GM19468 (cell line): ENCODE measurements around the gene FAAP24.
"Not testable (repeated sequence)": the region's sequence is repeated elsewhere in the genome, so short reads cannot be mapped to it uniquely, and the experiment has no call there.

Experiments used
- ATAC-seq: cut with Tn5 transposase; IDR thresholded peaks from one replicate; pipeline ENCODE4 v1.9.1; 2021; ENCODE audit warnings: mild to moderate bottlenecking, moderate library complexity, moderate number of reproducible peaks; ENCODE audit not compliant: unreplicated experiment; ENCODE audit errors: extremely low read depth

FAAP24 gene

GRCh38 chr19:32971715-32972540 lies at the start of gene FAAP24, which contains the start of gene CEP89:
TSS of gene FAAP24 (plus strand) at chr19:32972242. CDS start at chr19:32973197, 955 bp downstream.
TSS of gene CEP89 (minus strand) at chr19:32971958. CDS start at chr19:32971874, 84 bp downstream.
- ATAC-seq: peak; percentile 100

- no peak for ATAC-seq
These were observed 47.8 kb upstream of the FAAP24 start for GRCh38 chr19:32924200-32924599.

- ATAC-seq: no peak
These were observed 43.2 kb upstream of the FAAP24 start for GRCh38 chr19:32928806-32929205.

- no peak for ATAC-seq
These were observed 41.5 kb upstream of the FAAP24 start for GRCh38 chr19:32930567-32930966.

GRCh38 chr19:32933571-32933970 lies 38.5 kb upstream of the FAAP24 start:
- ATAC-seq: no peak

- no peak for ATAC-seq
These were observed 36.4 kb upstream of the FAAP24 start for GRCh38 chr19:32935629-32936028.

- ATAC-seq: no peak
These were observed 36.0 kb upstream of the FAAP24 start for GRCh38 chr19:32936065-32936464.

GRCh38 chr19:32941273-32941672 lies 30.8 kb upstream of the FAAP24 start:
- ATAC-seq: not testable (repeated sequence)

GRCh38 chr19:32945260-32945659 lies 26.8 kb upstream of the FAAP24 start:
- ATAC-seq: no peak

- ATAC-seq: no peak
These were observed 5.3 kb upstream of the FAAP24 start for GRCh38 chr19:32966750-32967149.

- ATAC-seq: no peak
These were observed 2.5 kb upstream of the FAAP24 start for GRCh38 chr19:32969549-32969948.

- ATAC-seq: no peak
These were observed 938 bp upstream of the FAAP24 start for GRCh38 chr19:32971012-32971595.

- ATAC-seq: no peak
These were observed 4.3 kb downstream of the FAAP24 start for GRCh38 chr19:32976223-32976805.

- no peak for ATAC-seq
These were observed 5.2 kb downstream of the FAAP24 start for GRCh38 chr19:32977280-32977679.

- ATAC-seq: not testable (repeated sequence)
These were observed 5.8 kb downstream of the FAAP24 start for GRCh38 chr19:32977813-32978212.

GRCh38 chr19:32979807-32980206 lies 7.8 kb downstream of the FAAP24 start:
- ATAC-seq: not testable (repeated sequence)

- ATAC-seq: not testable (repeated sequence)
These were observed 10.4 kb downstream of the FAAP24 start for GRCh38 chr19:32982488-32982887.

GRCh38 chr19:32988254-32988653 lies 16.2 kb downstream of the FAAP24 start:
- not testable (repeated sequence) for ATAC-seq

GRCh38 chr19:32988724-32989123 lies 16.7 kb downstream of the FAAP24 start:
- ATAC-seq: no peak

GRCh38 chr19:32995966-32996365 lies 23.9 kb downstream of the FAAP24 start:
- ATAC-seq: not testable (repeated sequence)

- ATAC-seq: not testable (repeated sequence)
These were observed 25.0 kb downstream of the FAAP24 start for GRCh38 chr19:32997061-32997464.
